GM10248 (cell line): ENCODE results near the gene NFIB.

ENCODE experiments used
- CTCF ChIA-PET: fragments of 300-600 bp; sonication (Branson Sonifier 250); formaldehyde crosslinking; extraction: SDS; loops from one replicate; lab custom pipeline; 2021; ENCODE audit warnings: antibody characterized with exemption; lab: Yijun Ruan, JAX
- POLR2A ChIA-PET: fragments of 350-650 bp; sonication (Branson Sonifier 250); formaldehyde crosslinking; extraction: SDS; loops from one replicate; lab custom pipeline; 2020; ENCODE audit warnings: antibody characterized with exemption; lab: Yijun Ruan, JAX
- DNase-seq: peaks from one replicate; pipeline ENCODE4 v3.0.0; 2012; ENCODE audit errors: extremely low spot score
- TF ChIP-seq, protein P1 (sequence below): IDR thresholded peaks from 2 replicates; pipeline ENCODE4 v1.5.1; 2012; ENCODE audit warnings: mild to moderate bottlenecking, low read depth; ENCODE audit errors: extremely low read depth, missing control alignments, control extremely low read depth

The NFIB gene

DNA sequence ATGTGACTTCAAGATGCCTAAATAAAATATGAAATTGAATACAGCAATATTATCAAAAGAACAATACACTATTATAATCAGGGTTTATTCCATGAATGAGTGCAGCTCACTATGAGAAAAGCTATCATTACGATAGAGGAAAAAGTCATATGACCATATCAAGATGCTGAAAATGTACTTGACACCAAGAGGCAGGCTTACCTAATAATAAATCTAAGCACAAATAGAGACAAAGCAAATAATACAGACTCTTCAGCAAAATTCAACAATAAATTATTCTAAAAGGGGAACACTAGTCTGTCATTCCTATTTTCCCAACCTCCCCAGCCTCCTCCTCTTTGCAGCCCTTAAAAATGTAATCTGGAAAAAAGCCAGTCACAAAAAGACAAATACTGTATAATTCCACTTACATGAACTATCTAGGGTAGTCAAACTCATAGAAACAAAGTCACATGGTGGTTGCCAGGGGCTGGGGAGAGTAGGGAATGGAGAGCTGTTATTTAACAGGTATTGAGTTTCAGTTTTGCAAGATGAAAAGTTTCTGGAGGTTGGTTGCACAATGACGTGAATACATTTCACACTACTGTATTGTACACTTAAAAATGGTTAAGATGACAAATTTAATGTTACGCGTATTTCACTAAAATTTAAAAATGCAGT is 148.4 kb downstream of the NFIB start:
- TF ChIP-seq, protein P1, sequence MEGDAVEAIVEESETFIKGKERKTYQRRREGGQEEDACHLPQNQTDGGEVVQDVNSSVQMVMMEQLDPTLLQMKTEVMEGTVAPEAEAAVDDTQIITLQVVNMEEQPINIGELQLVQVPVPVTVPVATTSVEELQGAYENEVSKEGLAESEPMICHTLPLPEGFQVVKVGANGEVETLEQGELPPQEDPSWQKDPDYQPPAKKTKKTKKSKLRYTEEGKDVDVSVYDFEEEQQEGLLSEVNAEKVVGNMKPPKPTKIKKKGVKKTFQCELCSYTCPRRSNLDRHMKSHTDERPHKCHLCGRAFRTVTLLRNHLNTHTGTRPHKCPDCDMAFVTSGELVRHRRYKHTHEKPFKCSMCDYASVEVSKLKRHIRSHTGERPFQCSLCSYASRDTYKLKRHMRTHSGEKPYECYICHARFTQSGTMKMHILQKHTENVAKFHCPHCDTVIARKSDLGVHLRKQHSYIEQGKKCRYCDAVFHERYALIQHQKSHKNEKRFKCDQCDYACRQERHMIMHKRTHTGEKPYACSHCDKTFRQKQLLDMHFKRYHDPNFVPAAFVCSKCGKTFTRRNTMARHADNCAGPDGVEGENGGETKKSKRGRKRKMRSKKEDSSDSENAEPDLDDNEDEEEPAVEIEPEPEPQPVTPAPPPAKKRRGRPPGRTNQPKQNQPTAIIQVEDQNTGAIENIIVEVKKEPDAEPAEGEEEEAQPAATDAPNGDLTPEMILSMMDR, result no peak
- ChIA-PET POLR2A (no interaction called here), CTCF (no interaction called here)
- no peak for DNase-seq

DNA sequence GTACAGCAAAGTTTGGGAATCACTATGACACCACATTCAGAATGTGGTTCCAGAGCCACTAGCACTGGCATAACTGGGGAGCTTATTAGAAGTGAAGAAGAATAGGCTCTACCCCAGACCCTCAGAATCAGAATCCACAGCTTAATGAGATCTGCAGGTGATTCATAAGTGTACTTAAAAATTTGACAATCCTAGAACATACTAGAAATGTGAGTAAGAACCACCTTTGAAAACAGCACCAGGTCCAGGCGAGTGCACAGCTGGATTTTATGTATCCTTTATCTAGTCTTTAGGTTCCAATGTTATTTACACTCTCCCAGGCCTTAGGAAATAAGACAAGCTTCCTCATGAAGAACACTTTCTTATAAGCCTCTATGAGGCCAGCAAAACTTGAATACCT is 149.0 kb downstream of the NFIB start:
- ChIA-PET CTCF (no interaction called here), POLR2A (no interaction called here)
- TF ChIP-seq, protein P1, result no peak
- no peak for DNase-seq

DNA sequence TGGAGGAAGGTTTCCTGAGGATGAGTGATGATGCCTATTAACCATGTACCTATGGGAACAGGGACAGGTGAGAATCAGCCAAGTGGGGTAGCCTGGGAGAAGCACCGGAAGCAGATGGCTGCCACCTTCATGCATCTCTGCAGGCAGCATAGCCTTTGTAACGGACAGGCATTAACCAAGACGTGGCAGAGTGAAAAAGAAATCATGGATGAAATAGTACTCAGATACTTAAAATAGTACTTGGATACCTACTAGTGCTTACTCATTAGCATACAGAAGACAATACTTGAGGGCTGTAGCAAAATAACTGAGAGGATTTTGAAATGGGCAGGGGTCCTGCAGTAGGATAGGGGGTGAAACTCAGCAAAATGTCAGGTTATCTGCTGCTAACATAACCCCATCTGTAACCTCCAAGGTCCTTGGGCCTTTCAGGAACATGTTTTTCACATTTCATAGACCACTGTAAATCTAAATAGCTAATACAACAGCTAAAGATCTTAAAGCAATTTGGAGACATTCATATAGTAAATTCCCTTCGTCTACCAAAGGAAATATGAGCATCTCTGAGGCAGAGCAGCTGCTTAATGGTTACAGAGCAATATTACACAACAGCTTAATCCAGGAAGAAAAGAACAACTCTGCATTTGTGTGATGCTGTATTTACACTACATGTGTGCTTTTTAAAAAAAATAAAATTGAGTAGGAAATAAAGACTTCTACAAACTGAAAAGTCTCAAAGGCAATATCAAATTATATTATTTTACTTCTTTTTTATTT is 154.3 kb downstream of the NFIB start:
- no peak for DNase-seq
- TF ChIP-seq, protein P1, result no peak
- ChIA-PET POLR2A (no interaction called here), CTCF (interaction anchor here (1.5 kb wide), 1 partner anchor 10 kb away, joined by 3 read pairs; no protein-coding TSS in a partner anchor)

DNA sequence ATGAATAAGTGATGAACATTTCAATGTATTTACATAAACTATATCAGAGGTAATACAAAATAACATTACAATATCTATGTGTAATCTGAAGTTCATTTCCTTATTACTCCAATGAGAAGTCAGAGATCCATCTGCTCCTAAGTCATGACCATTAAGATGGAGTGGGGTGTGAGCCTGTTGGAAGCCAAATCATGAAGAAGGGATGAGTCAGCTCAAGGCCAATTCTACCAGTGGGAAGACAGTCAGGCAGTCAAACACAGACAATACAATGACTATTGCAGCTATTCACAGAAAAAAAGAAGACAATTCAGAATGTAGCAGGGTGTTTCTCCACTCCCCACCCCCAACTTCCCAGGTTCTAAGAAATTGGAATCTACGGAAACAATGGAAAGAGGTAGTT is 155.0 kb downstream of the NFIB start:
- POLR2A ChIA-PET, result no interaction called here
- CTCF ChIA-PET, result no interaction called here
- no peak for DNase-seq
- TF ChIP-seq, protein P1, result no peak

DNA sequence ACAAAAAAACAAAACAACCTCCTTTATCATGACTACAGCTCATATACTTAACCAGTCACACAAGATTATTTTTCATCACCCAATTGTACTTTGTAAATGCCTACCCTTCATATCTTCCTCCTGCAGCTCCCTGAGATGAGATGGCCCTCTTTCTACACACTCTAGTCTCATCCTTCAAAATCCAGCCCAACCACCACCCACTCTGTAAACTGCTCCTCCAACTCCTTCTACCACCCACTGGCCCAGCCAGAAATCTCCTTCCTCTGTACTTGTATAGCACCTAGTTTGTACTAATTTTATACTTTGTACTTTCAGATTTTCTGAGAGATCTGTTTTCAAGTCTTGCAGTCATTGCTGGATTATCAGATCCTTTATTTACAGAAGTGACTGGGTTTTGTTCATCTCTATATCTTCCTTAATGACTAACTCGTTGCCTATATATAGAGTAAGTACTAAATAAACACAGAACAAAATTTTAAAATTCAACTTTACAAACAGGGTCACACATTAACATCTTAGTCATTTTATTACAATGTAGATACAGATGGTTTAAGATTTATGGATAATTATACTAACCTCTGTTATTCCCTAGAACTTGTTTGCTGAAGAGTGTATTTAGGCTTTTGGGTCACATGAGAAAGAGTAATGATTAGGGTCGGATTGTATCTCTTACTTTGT is 155.7 kb downstream of the NFIB start:
- TF ChIP-seq, protein P1, result no peak
- POLR2A ChIA-PET, result no interaction called here
- CTCF ChIA-PET, result no interaction called here
- DNase-seq, result no peak

DNA sequence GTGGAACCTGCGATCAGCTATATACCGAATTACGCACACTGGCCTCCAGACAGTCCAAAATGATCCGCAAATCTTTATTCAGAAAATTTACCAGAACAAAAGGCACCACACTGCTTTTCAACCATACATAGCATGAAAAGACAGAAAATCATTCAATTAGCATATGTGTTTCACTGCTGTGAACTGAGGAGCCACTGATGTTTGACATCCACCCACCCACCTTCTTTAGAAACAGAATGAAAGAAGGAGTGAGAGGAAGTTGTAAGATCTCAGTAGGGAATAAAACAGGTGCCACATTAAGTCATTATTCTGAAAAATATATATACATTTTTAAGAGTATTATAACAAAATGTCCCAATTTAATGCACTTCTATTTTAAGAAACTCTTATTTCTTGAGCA is 156.8 kb downstream of the NFIB start:
- ChIA-PET CTCF (interaction anchor here (1.1 kb wide), 1 partner anchor 33 kb away, joined by 3 read pairs; no protein-coding TSS in a partner anchor), POLR2A (no interaction called here)
- TF ChIP-seq, protein P1, result no peak
- DNase-seq, result no peak
